Measurements from ENCODE around the gene NPPB.

Gene NPPB

GRCh38 chr1:11888206-11888876 is 29.6 kb upstream of the NPPB start:
- no peak overlapping the region for H2AFZ ChIP-seq (ENCODE audit: low read depth)
- H3K9ac ChIP-seq: no peak overlapping the region
- no peaks in the 10 kb centered on the region for H4K20me1 ChIP-seq (ENCODE audit: insufficient read depth)
- H3K27me3 ChIP-seq (ENCODE audit: insufficient read depth, low read depth): peaks cover 90% of the 10 kb centered on the region
- H3K4me2 ChIP-seq: no peak overlapping the region
- no peaks in the 10 kb centered on the region for H3K36me3 ChIP-seq (ENCODE audit: insufficient read depth)
- no peaks in the 10 kb centered on the region for H3K79me2 ChIP-seq (ENCODE audit: insufficient read depth, low read depth)
- TF ChIP-seq CTCF (conservative IDR thresholded peaks at IDR 0.05; ENCODE audit: low read depth, low read length): no peak
- H3K4me1 ChIP-seq (ENCODE audit: low read depth, poor library complexity, severe bottlenecking): no peaks in the 10 kb centered on the region
- H3K27ac ChIP-seq: no peak overlapping the region
- H3K4me3 ChIP-seq (IDR thresholded peaks at IDR 0.05; ENCODE audit: insufficient read depth, low read depth, low read length): no peak overlapping the region

GRCh38 chr1:11887666-11888007 is 28.9 kb upstream of the NPPB start:
- Histone ChIP-seq H3K4me1 (ENCODE audit: low read depth, poor library complexity, severe bottlenecking) (no peaks in the 10 kb centered on the region), H3K36me3 (ENCODE audit: insufficient read depth) (no peaks in the 10 kb centered on the region), H4K20me1 (ENCODE audit: insufficient read depth) (no peaks in the 10 kb centered on the region), H3K4me2 (no peak overlapping the region), H2AFZ (ENCODE audit: low read depth) (no peak overlapping the region), H3K4me3 (IDR thresholded peaks at IDR 0.05; ENCODE audit: insufficient read depth, low read depth, low read length) (no peak overlapping the region), H3K9ac (no peak overlapping the region), H3K27me3 (ENCODE audit: insufficient read depth, low read depth) (peaks cover 91% of the 10 kb centered on the region), H3K27ac (no peak overlapping the region), H3K79me2 (ENCODE audit: insufficient read depth, low read depth) (no peaks in the 10 kb centered on the region)
- no peak for TF ChIP-seq CTCF (conservative IDR thresholded peaks at IDR 0.05; ENCODE audit: low read depth, low read length)

- H2AFZ ChIP-seq (ENCODE audit: low read depth): no peak overlapping the region
- H3K9ac ChIP-seq: no peak overlapping the region
- no peak for TF ChIP-seq CTCF (conservative IDR thresholded peaks at IDR 0.05; ENCODE audit: low read depth, low read length)
- H3K27me3 ChIP-seq (ENCODE audit: insufficient read depth, low read depth): peaks cover 91% of the 10 kb centered on the region
- no peak overlapping the region for H3K27ac ChIP-seq
- no peak overlapping the region for H3K4me2 ChIP-seq
- H3K4me3 ChIP-seq (IDR thresholded peaks at IDR 0.05; ENCODE audit: insufficient read depth, low read depth, low read length): no peak overlapping the region
- no peaks in the 10 kb centered on the region for H4K20me1 ChIP-seq (ENCODE audit: insufficient read depth)
- no peaks in the 10 kb centered on the region for H3K79me2 ChIP-seq (ENCODE audit: insufficient read depth, low read depth)
- H3K4me1 ChIP-seq (ENCODE audit: low read depth, poor library complexity, severe bottlenecking): no peaks in the 10 kb centered on the region
- no peaks in the 10 kb centered on the region for H3K36me3 ChIP-seq (ENCODE audit: insufficient read depth)
Measured at GRCh38 chr1:11886986-11887665, 28.4 kb upstream of the NPPB start.

- Histone ChIP-seq H3K4me2 (no peak overlapping the region), H3K27me3 (ENCODE audit: insufficient read depth, low read depth) (peaks cover 91% of the 10 kb centered on the region), H3K36me3 (ENCODE audit: insufficient read depth) (no peaks in the 10 kb centered on the region), H3K27ac (no peak overlapping the region), H2AFZ (ENCODE audit: low read depth) (no peak overlapping the region), H3K9ac (no peak overlapping the region), H3K4me1 (ENCODE audit: low read depth, poor library complexity, severe bottlenecking) (no peaks in the 10 kb centered on the region), H3K4me3 (IDR thresholded peaks at IDR 0.05; ENCODE audit: insufficient read depth, low read depth, low read length) (no peak overlapping the region), H4K20me1 (ENCODE audit: insufficient read depth) (no peaks in the 10 kb centered on the region), H3K79me2 (ENCODE audit: insufficient read depth, low read depth) (no peaks in the 10 kb centered on the region)
- no peak for TF ChIP-seq CTCF (conservative IDR thresholded peaks at IDR 0.05; ENCODE audit: low read depth, low read length)
Measured at GRCh38 chr1:11885916-11886315, 27.2 kb upstream of the NPPB start.

Measured in KMS-11 (cell line).